ENCODE results near the gene ADRB2.

ADRB2 gene

GRCh38 chr5:148805326-148806290 is 20.8 kb upstream of the ADRB2 start:
- Histone ChIP-seq H3K27me3 (ENCODE audit: control insufficient read depth, insufficient read depth, low read length) (no peaks in the 10 kb centered on the region), H3K27ac (ENCODE audit: low read depth, low read length) (no peak overlapping the region), H3K4me3 (ENCODE audit: low read depth, low read length) (no peak overlapping the region), H3K9me3 (ENCODE audit: control insufficient read depth, insufficient read depth, low read depth, low read length) (no peaks in the 10 kb centered on the region), H3K9ac (ENCODE audit: low read length) (no peak overlapping the region), H3K36me3 (ENCODE audit: control insufficient read depth, insufficient read depth, low read length) (no peaks in the 10 kb centered on the region), H3K4me1 (ENCODE audit: control insufficient read depth, insufficient read depth, low read length) (peaks cover 12% of the 10 kb centered on the region)

DNA sequence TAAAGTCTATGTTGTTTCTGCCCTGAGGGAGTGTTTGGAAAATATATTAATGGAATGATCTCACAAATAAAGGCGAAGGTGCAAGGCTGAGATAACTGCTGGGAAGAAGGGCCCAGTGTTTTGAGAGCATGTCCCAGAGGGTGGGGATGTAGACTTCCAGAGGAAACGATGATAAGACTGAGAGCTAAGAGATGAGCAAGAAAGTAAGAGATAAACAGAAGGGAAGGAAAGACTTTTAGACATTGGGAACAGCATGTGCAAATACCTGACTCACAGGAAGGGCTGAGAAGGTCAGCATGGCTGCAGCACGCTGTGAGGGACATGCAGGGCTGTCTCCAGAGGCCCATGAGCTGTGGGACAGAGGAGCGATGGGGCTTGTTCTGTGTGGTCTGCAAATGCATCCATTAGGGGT is 19.9 kb upstream of the ADRB2 start:
- no peak overlapping the region for H3K9ac ChIP-seq (ENCODE audit: low read length)
- peaks cover 12% of the 10 kb centered on the region for H3K4me1 ChIP-seq (ENCODE audit: control insufficient read depth, insufficient read depth, low read length)
- no peak overlapping the region for H3K27ac ChIP-seq (ENCODE audit: low read depth, low read length)
- no peaks in the 10 kb centered on the region for H3K27me3 ChIP-seq (ENCODE audit: control insufficient read depth, insufficient read depth, low read length)
- H3K4me3 ChIP-seq (ENCODE audit: low read depth, low read length): no peak overlapping the region
- H3K36me3 ChIP-seq (ENCODE audit: control insufficient read depth, insufficient read depth, low read length): no peaks in the 10 kb centered on the region
- H3K9me3 ChIP-seq (ENCODE audit: control insufficient read depth, insufficient read depth, low read depth, low read length): no peaks in the 10 kb centered on the region

- H3K27ac ChIP-seq (ENCODE audit: low read depth, low read length): no peak overlapping the region
- H3K9ac ChIP-seq (ENCODE audit: low read length): no peak overlapping the region
- no peaks in the 10 kb centered on the region for H3K9me3 ChIP-seq (ENCODE audit: control insufficient read depth, insufficient read depth, low read depth, low read length)
- no peaks in the 10 kb centered on the region for H3K36me3 ChIP-seq (ENCODE audit: control insufficient read depth, insufficient read depth, low read length)
- H3K4me1 ChIP-seq (ENCODE audit: control insufficient read depth, insufficient read depth, low read length): peaks cover 12% of the 10 kb centered on the region
- no peaks in the 10 kb centered on the region for H3K27me3 ChIP-seq (ENCODE audit: control insufficient read depth, insufficient read depth, low read length)
- H3K4me3 ChIP-seq (ENCODE audit: low read depth, low read length): no peak overlapping the region
These were observed 18.6 kb upstream of the ADRB2 start for GRCh38 chr5:148807851-148808250.

DNA sequence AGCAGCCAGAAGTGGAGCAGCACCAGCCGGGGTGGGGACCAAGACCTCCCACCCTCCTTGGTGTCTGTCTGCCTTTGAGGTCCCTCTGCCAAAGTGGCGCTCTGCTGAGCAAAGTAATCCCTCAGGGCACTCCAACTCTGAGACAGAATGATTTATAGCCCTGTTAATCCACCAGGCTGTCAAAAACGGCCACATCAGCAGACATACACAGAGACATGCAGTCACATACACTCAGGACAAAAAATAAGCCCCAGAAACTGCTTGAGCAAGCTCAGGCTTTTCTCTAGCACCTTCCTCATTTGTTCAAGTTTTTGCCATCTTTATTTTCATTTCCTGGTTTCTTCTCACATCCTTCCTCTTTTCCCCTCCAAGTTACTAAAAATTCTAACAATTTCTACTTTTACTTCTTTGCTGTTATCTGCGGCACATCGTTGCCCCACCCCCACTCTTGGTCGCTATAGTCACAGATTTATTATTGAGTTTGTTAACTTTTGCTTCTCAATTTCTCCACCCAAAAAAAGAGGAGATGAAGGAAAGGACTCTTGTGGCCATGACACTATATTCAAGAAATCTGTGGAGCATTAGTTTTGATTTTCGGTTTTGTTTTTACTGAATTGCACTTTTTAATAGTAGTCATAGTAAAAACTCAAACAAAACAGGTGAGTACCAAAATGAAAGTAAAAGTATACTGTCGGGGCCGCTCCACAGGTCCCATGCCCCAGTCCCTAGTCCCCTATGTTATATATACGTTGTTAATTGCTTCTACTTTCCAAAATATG is 17.4 kb upstream of the ADRB2 start:
- Histone ChIP-seq H3K27me3 (ENCODE audit: control insufficient read depth, insufficient read depth, low read length) (no peaks in the 10 kb centered on the region), H3K36me3 (ENCODE audit: control insufficient read depth, insufficient read depth, low read length) (no peaks in the 10 kb centered on the region), H3K27ac (ENCODE audit: low read depth, low read length) (no peak overlapping the region), H3K9ac (ENCODE audit: low read length) (no peak overlapping the region), H3K4me3 (ENCODE audit: low read depth, low read length) (no peak overlapping the region), H3K9me3 (ENCODE audit: control insufficient read depth, insufficient read depth, low read depth, low read length) (no peaks in the 10 kb centered on the region), H3K4me1 (ENCODE audit: control insufficient read depth, insufficient read depth, low read length) (peaks cover 12% of the 10 kb centered on the region)

DNA sequence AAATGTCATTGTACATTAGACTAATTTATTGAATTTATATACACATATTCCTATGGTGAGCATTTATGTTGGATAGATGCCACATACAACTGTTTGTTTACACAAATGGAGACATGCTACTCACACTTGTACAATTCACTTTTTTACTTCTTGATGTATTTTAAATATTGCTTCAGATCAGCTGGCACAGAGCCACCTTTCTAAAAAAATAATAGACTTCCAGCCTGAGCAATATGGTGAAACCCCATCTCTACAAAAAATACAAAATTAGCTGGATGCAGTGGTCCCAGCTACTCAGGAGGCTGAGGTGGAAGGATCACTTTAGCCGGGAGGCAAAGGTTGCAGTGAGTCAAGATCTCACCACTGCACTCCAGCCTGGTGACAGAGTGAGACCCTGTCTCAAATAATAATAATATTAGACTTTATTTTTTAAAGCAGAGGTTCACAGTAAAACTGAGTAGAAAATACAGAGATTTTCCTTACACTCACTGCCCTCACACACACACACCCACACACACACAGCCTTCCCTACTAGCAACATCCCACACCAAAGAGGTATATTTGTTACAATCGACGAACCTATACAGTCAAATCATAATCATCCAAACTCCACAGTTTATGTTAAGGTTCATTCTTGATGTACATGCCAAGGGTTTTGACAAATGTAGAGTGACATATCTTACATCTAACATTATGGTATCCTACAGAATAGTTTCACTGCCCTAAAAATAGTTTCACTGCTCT is 16.5 kb upstream of the ADRB2 start:
- Histone ChIP-seq H3K27ac (ENCODE audit: low read depth, low read length) (no peak overlapping the region), H3K27me3 (ENCODE audit: control insufficient read depth, insufficient read depth, low read length) (no peaks in the 10 kb centered on the region), H3K4me1 (ENCODE audit: control insufficient read depth, insufficient read depth, low read length) (peaks cover 12% of the 10 kb centered on the region), H3K9ac (ENCODE audit: low read length) (no peak overlapping the region), H3K4me3 (ENCODE audit: low read depth, low read length) (no peak overlapping the region), H3K36me3 (ENCODE audit: control insufficient read depth, insufficient read depth, low read length) (no peaks in the 10 kb centered on the region), H3K9me3 (ENCODE audit: control insufficient read depth, insufficient read depth, low read depth, low read length) (no peaks in the 10 kb centered on the region)

- Histone ChIP-seq H3K9me3 (ENCODE audit: control insufficient read depth, insufficient read depth, low read depth, low read length) (no peaks in the 10 kb centered on the region), H3K27ac (ENCODE audit: low read depth, low read length) (no peak overlapping the region), H3K4me1 (ENCODE audit: control insufficient read depth, insufficient read depth, low read length) (peaks cover 5% of the 10 kb centered on the region)
These were observed 15.6 kb upstream of the ADRB2 start for GRCh38 chr5:148810823-148811222.

GRCh38 chr5:148811756-148812155 is 14.7 kb upstream of the ADRB2 start:
- H3K9me3 ChIP-seq (ENCODE audit: control insufficient read depth, insufficient read depth, low read depth, low read length): no peaks in the 10 kb centered on the region
- H3K4me1 ChIP-seq (ENCODE audit: control insufficient read depth, insufficient read depth, low read length): peaks cover 3% of the 10 kb centered on the region; the same call in 1 of the 2 replicates
- no peak overlapping the region for H3K4me3 ChIP-seq (ENCODE audit: low read depth, low read length)
- no peaks in the 10 kb centered on the region for H3K36me3 ChIP-seq (ENCODE audit: control insufficient read depth, insufficient read depth, low read length)
- H3K27me3 ChIP-seq (ENCODE audit: control insufficient read depth, insufficient read depth, low read length): no peaks in the 10 kb centered on the region
- H3K27ac ChIP-seq (ENCODE audit: low read depth, low read length): no peak overlapping the region
- no peak overlapping the region for H3K9ac ChIP-seq (ENCODE audit: low read length)

More at GRCh38 chr5:148810823-148811222, 15.6 kb upstream of the ADRB2 start:
- H3K9ac ChIP-seq (ENCODE audit: low read length): no peak overlapping the region
- H3K36me3 ChIP-seq (ENCODE audit: control insufficient read depth, insufficient read depth, low read length): no peaks in the 10 kb centered on the region
- H3K27me3 ChIP-seq (ENCODE audit: control insufficient read depth, insufficient read depth, low read length): no peaks in the 10 kb centered on the region
- no peak overlapping the region for H3K4me3 ChIP-seq (ENCODE audit: low read depth, low read length)

DNA sequence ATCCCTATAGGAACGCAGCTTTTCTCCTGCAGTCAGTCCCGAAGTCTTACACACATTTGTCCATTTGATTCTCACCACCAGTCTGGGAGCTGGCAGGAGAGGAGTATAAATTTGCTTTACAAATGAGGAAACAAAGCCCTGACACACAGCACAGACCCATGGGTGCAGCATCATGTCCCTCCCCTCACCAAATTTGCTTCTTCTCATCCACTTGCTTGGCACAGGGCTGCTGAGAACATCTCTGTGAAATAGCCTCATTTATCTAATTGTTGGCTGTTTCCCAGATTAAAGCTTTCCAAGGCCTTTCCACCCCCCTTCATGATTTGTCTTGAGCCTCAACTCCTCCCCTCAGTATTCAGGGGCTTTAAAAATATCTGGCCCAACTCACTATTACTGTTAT is 11.3 kb upstream of the ADRB2 start:
- H3K4me3 ChIP-seq (ENCODE audit: low read depth, low read length): no peak overlapping the region
- H3K4me1 ChIP-seq (ENCODE audit: control insufficient read depth, insufficient read depth, low read length): no peaks in the 10 kb centered on the region
- no peaks in the 10 kb centered on the region for H3K36me3 ChIP-seq (ENCODE audit: control insufficient read depth, insufficient read depth, low read length)
- H3K9me3 ChIP-seq (ENCODE audit: control insufficient read depth, insufficient read depth, low read depth, low read length): no peaks in the 10 kb centered on the region
- H3K9ac ChIP-seq (ENCODE audit: low read length): no peak overlapping the region
- H3K27me3 ChIP-seq (ENCODE audit: control insufficient read depth, insufficient read depth, low read length): no peaks in the 10 kb centered on the region
- no peak overlapping the region for H3K27ac ChIP-seq (ENCODE audit: low read depth, low read length)

DNA sequence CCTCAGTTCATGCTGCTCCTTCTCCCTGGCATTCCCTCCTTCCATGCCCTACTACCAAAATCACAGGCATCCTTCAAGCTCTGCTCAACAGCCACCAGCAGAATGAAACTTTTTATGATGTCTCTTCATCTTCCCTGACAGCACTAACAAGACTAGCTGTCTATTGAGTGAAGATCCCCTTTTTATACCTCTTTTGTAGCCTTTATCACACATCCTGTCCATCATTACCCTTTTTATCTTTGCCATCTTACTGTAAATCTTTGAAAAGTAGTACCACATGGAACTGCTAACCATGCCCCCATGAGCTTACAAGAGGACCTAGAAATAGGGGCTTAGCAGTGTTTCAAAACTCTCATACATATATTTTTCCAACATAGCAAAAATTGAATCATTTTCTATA is 10.8 kb upstream of the ADRB2 start:
- no peaks in the 10 kb centered on the region for H3K9me3 ChIP-seq (ENCODE audit: control insufficient read depth, insufficient read depth, low read depth, low read length)
- H3K27me3 ChIP-seq (ENCODE audit: control insufficient read depth, insufficient read depth, low read length): no peaks in the 10 kb centered on the region
- no peak overlapping the region for H3K9ac ChIP-seq (ENCODE audit: low read length)
- no peaks in the 10 kb centered on the region for H3K4me1 ChIP-seq (ENCODE audit: control insufficient read depth, insufficient read depth, low read length)
- no peaks in the 10 kb centered on the region for H3K36me3 ChIP-seq (ENCODE audit: control insufficient read depth, insufficient read depth, low read length)
- no peak overlapping the region for H3K4me3 ChIP-seq (ENCODE audit: low read depth, low read length)
- H3K27ac ChIP-seq (ENCODE audit: low read depth, low read length): no peak overlapping the region

DNA sequence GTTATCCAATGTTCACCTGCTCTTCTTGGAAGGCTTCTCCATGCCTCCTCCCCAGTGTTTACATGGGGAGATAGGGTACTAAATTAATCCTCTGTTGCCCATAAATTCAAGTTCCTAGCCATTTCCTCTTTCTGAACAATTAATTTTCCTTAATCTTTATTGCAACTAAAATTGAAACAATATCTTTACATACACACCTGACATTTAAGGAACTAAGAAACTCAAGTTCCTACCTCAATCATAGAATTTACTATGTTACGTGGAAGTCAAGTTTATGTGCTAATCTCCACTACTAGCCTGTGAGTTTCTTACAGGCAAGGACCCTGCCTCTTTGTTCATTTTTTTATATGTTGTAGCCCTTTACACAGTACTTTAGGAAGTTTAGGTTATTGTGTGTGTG is 10.1 kb upstream of the ADRB2 start:
- H3K36me3 ChIP-seq (ENCODE audit: control insufficient read depth, insufficient read depth, low read length): no peaks in the 10 kb centered on the region
- no peak overlapping the region for H3K27ac ChIP-seq (ENCODE audit: low read depth, low read length)
- H3K4me1 ChIP-seq (ENCODE audit: control insufficient read depth, insufficient read depth, low read length): no peaks in the 10 kb centered on the region

More for the DNA sequence above, 10.1 kb upstream of the ADRB2 start:
- Histone ChIP-seq H3K9ac (ENCODE audit: low read length) (no peak overlapping the region), H3K4me3 (ENCODE audit: low read depth, low read length) (no peak overlapping the region), H3K27me3 (ENCODE audit: control insufficient read depth, insufficient read depth, low read length) (no peaks in the 10 kb centered on the region), H3K9me3 (ENCODE audit: control insufficient read depth, insufficient read depth, low read depth, low read length) (no peaks in the 10 kb centered on the region)
